KBM-7 (cell line): ENCODE data around the gene EN2.

Experiments
- DNase-seq: peaks from one replicate; pipeline ENCODE4 v3.0.0-alpha.2; 2015
- in situ Hi-C: fragments of 300-500 bp; cut with MboI; formaldehyde crosslinking; loops from 2 replicates; pipeline ENCODE4 v1.14.3; 2020; ENCODE audit warnings: low sequenced_read_pairs, low pct_unique_long_range_greater_than_20kb, mixed read lengths

EN2 gene

GRCh38 chr7:155459700-155460461, 2.0 kb downstream of the EN2 start:
- no peak for DNase-seq
- in situ Hi-C loops, result no loop called here

- no peak for DNase-seq
- in situ Hi-C loops, result no loop called here
Measured at GRCh38 chr7:155460926-155461613, 3.1 kb downstream of the EN2 start.

GRCh38 chr7:155461631-155462030, 3.7 kb downstream of the EN2 start:
- in situ Hi-C loops, result no loop called here
- no peak for DNase-seq

GRCh38 chr7:155462163-155462735, 4.3 kb downstream of the EN2 start:
- DNase-seq, result no peak
- in situ Hi-C loops, result no loop called here

GRCh38 chr7:155463114-155463811, 5.3 kb downstream of the EN2 start:
- no peak for DNase-seq
- in situ Hi-C loops, result no loop called here

- in situ Hi-C loops, result no loop called here
- no peak for DNase-seq
Measured at GRCh38 chr7:155464183-155464582, 6.3 kb downstream of the EN2 start.

- no peak for DNase-seq
- in situ Hi-C loops, result no loop called here
Measured at GRCh38 chr7:155464948-155465739, 7.2 kb downstream of the EN2 start.

- in situ Hi-C loops, result no loop called here
Measured at GRCh38 chr7:155465761-155466141, 7.8 kb downstream of the EN2 start.

GRCh38 chr7:155466142-155466813, 8.3 kb downstream of the EN2 start:
- in situ Hi-C loops, result no loop called here

More at GRCh38 chr7:155465761-155466141, 7.8 kb downstream of the EN2 start:
- no peak for DNase-seq

GRCh38 chr7:155466814-155467733, 9.1 kb downstream of the EN2 start:
- in situ Hi-C loops, result no loop called here
- DNase-seq, result peak; percentile 34

More at GRCh38 chr7:155466142-155466813, 8.3 kb downstream of the EN2 start:
- no peak for DNase-seq

- in situ Hi-C loops, result no loop called here
- no peak for DNase-seq
Measured at GRCh38 chr7:155467846-155468784, 10.2 kb downstream of the EN2 start.

GRCh38 chr7:155468785-155469148, 10.8 kb downstream of the EN2 start:
- in situ Hi-C loops, result no loop called here
- DNase-seq, result no peak

- DNase-seq, result no peak
- in situ Hi-C loops, result no loop called here
Measured at GRCh38 chr7:155469311-155470185, 11.6 kb downstream of the EN2 start.

- in situ Hi-C loops, result no loop called here
- DNase-seq, result no peak
Measured at GRCh38 chr7:155470186-155470487, 12.2 kb downstream of the EN2 start.

- in situ Hi-C loops, result no loop called here
- DNase-seq, result no peak
Measured at GRCh38 chr7:155470686-155471638, 13.0 kb downstream of the EN2 start.
